Measurements from ENCODE around the gene NCAM2.

The NCAM2 gene

DNA sequence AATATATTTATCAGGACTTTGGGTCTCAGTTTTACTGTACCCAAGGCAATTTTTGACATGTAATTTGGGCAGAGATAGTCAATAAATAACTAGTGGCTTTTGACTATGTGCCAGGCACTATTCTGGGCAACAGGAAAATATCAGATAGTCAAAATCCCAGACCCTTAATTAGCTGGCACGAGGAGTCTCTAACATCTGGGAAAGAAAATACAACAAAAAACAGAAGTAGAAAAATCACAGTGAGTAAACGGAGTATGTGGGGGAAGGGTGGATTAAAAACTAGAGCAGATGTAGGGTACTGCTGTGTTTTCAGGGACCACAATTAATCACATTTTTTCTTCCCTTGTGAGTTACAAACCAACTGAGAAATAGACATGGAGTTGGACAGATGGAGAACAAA lies 217.8 kb downstream of the NCAM2 start:
- no peak for DNase-seq (ENCODE audit: low read depth)

DNA sequence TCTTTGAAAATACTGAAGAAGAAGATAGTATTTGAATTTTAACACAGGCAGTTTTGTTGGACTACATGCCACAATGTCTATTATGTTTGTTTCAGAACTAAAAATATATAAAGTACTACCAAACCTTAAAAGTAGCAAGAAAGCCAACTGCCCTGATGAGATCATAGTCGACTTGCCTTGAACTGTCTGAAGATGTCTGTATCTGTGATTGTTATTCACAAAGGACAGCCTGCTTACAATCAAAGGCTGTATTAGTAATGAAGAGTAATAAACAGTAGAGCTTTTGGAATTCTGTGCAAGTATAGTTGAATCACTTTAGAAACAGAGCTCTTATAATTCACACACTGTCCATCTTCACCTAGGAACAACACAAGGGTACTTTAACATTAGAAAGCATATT lies 228.3 kb downstream of the NCAM2 start:
- DNase-seq (ENCODE audit: low read depth): no peak

- no peak for DNase-seq (ENCODE audit: low read depth)
These were observed 232.5 kb downstream of the NCAM2 start for GRCh38 chr21:21230672-21231071.

DNA sequence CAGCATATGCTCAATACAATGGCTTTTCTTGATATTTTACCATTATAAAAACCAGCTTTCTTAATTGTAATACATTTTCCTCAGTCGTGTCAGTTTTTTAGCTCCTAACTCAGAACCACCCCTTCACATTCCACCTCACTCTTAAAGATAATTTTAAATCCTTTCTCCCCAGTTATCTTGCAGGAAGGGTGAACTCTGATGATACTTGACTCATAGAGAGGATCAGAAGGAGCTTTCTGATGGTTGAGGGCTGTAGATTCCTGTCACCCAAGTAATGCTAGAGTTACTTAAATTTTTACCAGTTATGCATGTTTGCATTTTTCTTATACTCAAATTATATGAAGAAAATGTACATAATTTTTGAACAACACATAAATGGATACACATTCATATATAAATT lies 233.7 kb downstream of the NCAM2 start:
- no peak for DNase-seq (ENCODE audit: low read depth)

DNA sequence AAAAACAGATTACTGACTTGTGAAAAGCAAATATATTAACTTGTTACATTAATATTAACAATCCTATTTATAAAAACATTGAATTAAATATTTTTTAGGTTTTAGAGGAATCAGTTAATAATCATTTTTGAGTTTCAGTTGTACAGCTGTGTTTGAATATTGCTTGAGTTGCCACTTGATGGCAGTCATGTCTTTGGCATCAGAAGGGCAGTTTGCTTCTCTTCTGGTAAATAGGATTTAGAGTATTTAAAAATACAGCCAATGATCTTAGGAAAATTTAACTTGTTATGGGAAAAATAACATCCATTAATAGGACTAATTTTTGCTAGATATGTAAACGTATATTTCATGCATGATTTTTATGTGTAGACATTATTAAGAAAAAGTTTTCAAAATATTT lies 234.1 kb downstream of the NCAM2 start:
- peak; percentile 2 for DNase-seq (ENCODE audit: low read depth)

DNA sequence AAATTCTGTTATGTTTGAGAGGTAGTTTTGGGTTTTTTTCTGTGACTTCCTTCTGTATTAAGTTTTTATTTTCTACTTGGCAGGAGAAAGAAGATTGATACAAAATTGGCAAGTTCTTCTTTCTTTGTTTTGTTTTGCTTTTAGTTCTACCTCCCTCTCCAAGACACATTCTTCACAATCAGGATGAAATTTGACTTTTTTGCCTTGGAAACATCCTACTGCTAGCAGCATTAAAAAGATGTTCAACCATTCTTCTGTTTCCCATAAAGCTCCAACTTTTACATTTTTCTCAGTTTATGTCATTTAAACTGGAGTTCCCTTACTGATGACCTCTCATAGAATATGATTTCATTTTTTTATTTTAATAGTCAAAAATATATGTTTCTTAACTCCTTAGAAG lies 234.8 kb downstream of the NCAM2 start:
- no peak for DNase-seq (ENCODE audit: low read depth)

GRCh38 chr21:21236996-21237395 lies 238.8 kb downstream of the NCAM2 start:
- no peak for DNase-seq (ENCODE audit: low read depth)

- no peak for DNase-seq (ENCODE audit: low read depth)
These were observed 240.6 kb downstream of the NCAM2 start for GRCh38 chr21:21238629-21239400.

DNA sequence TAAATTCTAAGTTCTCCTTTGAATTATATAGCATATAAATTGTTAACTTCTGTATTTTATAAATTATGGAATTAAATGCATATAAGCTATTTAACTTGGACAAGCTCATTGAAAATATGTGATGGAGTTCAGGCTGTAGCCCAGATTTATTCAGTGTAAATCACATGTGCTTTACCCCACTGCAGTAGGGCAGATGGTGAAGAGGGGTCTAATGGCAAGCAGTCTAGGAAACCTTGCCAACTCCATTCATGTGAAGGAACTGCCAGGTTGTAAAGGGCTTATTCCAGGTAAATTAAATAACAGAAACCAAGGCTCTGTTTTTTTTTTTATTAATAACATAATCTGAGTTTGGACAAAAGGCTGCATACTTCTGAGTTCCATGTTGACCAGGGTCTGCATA lies 243.2 kb downstream of the NCAM2 start:
- DNase-seq (ENCODE audit: low read depth): no peak

- no peak for DNase-seq (ENCODE audit: low read depth)
These were observed 247.8 kb downstream of the NCAM2 start for GRCh38 chr21:21246007-21246406.

DNA sequence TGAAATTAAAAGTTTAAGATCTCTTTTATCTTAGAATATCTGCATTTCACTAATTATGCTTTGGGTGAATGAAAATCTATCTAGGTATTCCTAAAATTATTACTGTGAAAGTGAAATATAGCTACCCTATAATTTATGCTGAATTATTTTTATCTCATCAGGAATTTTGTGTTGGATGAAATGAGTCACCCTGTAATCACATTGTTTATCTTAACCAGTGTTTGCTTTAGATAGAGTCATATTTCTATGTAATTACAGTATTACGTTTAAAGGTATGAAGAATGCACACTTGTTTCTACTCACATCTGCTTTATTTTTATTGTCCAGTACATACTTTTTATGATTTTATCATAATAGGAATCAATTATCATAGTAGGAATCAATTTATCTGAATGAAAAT lies 249.2 kb downstream of the NCAM2 start:
- no peak for DNase-seq (ENCODE audit: low read depth)

- DNase-seq (ENCODE audit: low read depth): no peak
These were observed 263.8 kb downstream of the NCAM2 start for GRCh38 chr21:21262048-21262447.

- no peak for DNase-seq (ENCODE audit: low read depth)
These were observed 269.9 kb downstream of the NCAM2 start for GRCh38 chr21:21268061-21268471.

- no peak for DNase-seq (ENCODE audit: low read depth)
These were observed 270.7 kb downstream of the NCAM2 start for GRCh38 chr21:21268885-21269284.

GRCh38 chr21:21279193-21279901 lies 281.1 kb downstream of the NCAM2 start:
- DNase-seq (ENCODE audit: low read depth): no peak

DNA sequence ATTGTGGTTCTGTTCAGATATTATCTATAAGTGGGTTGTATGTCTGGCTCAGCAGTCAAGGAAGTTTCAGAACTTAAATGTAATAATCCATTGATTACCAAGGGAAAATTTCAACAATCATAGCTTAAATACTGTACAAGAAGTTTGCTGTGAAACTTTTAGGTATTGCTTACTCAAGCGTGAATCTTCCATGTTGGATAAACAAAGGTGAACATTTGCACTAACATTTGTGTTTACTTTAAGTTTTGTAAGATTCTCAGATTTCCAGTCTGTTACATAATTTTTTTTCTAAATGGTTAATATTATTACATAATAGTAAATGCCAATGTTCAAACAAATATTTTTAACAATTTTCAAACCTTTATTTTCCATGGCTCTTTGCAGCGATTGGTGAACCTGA lies 285.6 kb downstream of the NCAM2 start:
- DNase-seq (ENCODE audit: low read depth): no peak

GRCh38 chr21:21286170-21286798 lies 288.1 kb downstream of the NCAM2 start:
- no peak for DNase-seq (ENCODE audit: low read depth)

DNA sequence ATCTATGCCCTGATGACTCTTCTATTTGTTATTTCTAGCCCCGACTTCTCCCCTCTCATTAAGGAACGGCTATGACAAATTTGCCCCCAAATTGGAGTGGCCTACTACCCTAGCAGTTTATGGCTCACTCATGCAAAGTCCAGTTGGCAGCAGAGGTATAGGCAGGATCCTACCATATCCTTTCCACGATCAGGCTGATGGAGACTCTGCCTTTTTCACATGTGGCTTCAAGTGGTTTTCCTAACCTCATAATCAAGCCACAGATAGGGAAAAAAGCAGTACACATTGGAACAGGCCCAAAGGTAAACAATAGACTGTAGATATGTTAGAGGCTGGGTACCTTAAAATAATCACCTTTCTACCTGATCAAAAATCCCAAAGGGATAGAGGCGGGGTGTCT lies 292.5 kb downstream of the NCAM2 start:
- no peak for DNase-seq (ENCODE audit: low read depth)

- no peak for DNase-seq (ENCODE audit: low read depth)
These were observed 293.8 kb downstream of the NCAM2 start for GRCh38 chr21:21291883-21292569.

DNA sequence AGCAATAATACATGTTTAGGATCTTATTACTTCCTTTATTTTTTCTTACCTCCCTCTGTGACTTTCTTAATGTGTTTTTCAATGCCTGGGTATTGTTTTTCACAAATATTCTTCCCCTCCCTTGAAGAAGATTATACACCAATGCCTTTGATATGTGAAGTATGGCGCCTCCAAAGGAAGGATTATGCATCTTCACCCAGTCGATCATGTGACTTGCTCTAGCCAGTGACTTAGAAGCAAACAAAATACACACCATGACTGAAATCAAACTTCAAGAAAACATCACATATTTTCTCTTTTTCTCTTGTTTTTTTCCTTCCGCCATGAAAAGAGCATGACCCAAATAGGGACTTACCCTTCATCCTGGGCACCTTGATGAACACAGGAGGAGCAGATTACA lies 297.1 kb downstream of the NCAM2 start:
- no peak for DNase-seq (ENCODE audit: low read depth)

- no peak for DNase-seq (ENCODE audit: low read depth)
These were observed 299.0 kb downstream of the NCAM2 start for GRCh38 chr21:21297211-21297610.

GRCh38 chr21:21301013-21301412 lies 302.8 kb downstream of the NCAM2 start:
- DNase-seq (ENCODE audit: low read depth): no peak

DNA sequence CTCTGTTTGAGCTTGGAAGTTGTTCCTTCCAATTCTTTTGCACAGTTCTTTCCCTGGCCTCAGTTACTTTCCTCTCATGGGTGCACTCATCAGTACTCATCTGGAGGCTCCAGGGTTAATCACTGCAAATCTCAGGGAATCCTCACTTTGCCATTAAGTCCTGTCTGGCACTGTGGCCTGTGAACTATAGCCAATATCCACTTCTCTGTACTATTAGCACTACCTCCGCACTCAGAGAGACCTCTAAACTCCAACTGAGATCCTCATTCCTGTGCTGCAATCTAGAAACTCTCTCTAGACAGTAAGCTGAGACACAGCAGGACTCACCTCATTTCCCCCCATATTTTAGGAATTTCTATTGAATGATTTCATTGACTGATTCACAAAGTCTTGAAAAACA lies 311.3 kb downstream of the NCAM2 start:
- no peak for DNase-seq (ENCODE audit: low read depth)

Data from GM04503 (cell line).